ENCODE data around the gene HTR4.

GRCh38 chr5:148532969-148533670, 121.2 kb downstream of the HTR4 start:
- TF ChIP-seq POLR2A (IDR thresholded peaks at IDR 0.05) (no peak), CTCF (IDR thresholded peaks at IDR 0.05) (no peak)

Data from esophagus squamous epithelium (tissue), 4 donors.